Measurements from ENCODE around the gene KIAA0513.

KIAA0513 gene

GRCh38 chr16:85134076-85134788 is 106.6 kb downstream of the KIAA0513 start:
- no peak for DNase-seq (ENCODE audit: low read depth)
- no peak overlapping the region for H3K4me3 ChIP-seq (ENCODE audit: low read depth, low read length)
- TF ChIP-seq, protein P1, sequence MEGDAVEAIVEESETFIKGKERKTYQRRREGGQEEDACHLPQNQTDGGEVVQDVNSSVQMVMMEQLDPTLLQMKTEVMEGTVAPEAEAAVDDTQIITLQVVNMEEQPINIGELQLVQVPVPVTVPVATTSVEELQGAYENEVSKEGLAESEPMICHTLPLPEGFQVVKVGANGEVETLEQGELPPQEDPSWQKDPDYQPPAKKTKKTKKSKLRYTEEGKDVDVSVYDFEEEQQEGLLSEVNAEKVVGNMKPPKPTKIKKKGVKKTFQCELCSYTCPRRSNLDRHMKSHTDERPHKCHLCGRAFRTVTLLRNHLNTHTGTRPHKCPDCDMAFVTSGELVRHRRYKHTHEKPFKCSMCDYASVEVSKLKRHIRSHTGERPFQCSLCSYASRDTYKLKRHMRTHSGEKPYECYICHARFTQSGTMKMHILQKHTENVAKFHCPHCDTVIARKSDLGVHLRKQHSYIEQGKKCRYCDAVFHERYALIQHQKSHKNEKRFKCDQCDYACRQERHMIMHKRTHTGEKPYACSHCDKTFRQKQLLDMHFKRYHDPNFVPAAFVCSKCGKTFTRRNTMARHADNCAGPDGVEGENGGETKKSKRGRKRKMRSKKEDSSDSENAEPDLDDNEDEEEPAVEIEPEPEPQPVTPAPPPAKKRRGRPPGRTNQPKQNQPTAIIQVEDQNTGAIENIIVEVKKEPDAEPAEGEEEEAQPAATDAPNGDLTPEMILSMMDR (IDR thresholded peaks at IDR 0.05; ENCODE audit: low read depth, low read length, missing control alignments) = no peak

- TF ChIP-seq, protein P1 (IDR thresholded peaks at IDR 0.05; ENCODE audit: low read depth, low read length, missing control alignments) = no peak
- no peak for DNase-seq (ENCODE audit: low read depth)
- no peak overlapping the region for H3K4me3 ChIP-seq (ENCODE audit: low read depth, low read length)
Observed at GRCh38 chr16:85134789-85135142, 107.2 kb downstream of the KIAA0513 start.

- no peak overlapping the region for H3K4me3 ChIP-seq (ENCODE audit: low read depth, low read length)
- TF ChIP-seq, protein P1 (IDR thresholded peaks at IDR 0.05; ENCODE audit: low read depth, low read length, missing control alignments) = no peak
- DNase-seq (ENCODE audit: low read depth) = no peak
Observed at GRCh38 chr16:85136213-85136701, 108.7 kb downstream of the KIAA0513 start.

GRCh38 chr16:85136702-85137322 is 109.2 kb downstream of the KIAA0513 start:
- H3K4me3 ChIP-seq (ENCODE audit: low read depth, low read length) = no peak overlapping the region
- TF ChIP-seq, protein P1 (IDR thresholded peaks at IDR 0.05; ENCODE audit: low read depth, low read length, missing control alignments) = no peak
- DNase-seq (ENCODE audit: low read depth) = no peak

GRCh38 chr16:85137323-85138072 is 109.9 kb downstream of the KIAA0513 start:
- TF ChIP-seq, protein P1 (IDR thresholded peaks at IDR 0.05; ENCODE audit: low read depth, low read length, missing control alignments) = no peak
- no peak for DNase-seq (ENCODE audit: low read depth)
- no peak overlapping the region for H3K4me3 ChIP-seq (ENCODE audit: low read depth, low read length)

DNA sequence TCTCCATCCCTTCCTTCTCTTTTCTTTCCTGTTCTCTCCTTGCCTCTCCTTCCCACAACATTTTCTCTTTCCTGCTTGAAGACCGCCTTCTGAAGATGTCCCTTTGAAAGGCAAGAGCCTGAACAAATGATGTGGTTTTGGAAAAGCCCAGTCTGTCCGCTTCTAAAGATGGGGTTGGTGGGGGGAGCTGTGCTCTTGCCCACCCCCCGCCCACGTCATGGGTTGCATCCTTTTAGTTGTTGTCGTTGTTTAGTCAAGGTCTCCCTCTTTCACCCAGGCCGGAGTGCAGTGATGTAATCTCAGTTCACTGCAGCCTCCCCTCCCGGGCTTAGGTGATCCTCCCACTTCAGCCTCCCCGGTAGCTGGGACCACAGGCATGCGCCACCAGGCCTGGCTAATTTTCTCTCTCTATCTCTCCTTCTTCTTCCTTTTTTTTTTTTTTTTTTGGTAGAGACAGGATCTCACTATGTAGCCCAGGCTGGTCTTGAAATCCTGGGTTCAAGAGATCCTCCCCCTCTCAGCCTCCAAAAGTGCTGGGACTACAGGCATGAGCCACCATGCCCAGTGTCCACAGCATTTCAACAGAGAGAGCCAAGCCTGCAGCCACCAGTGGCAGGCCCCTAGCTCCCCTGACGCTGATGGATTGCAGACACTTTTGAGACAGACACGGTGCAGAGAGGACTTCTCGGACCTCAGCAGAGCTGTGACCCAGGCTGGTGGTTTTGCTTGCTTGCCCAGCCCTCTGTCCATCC is 110.7 kb downstream of the KIAA0513 start:
- H3K4me3 ChIP-seq (ENCODE audit: low read depth, low read length) = no peak overlapping the region
- no peak for DNase-seq (ENCODE audit: low read depth)
- TF ChIP-seq, protein P1 (IDR thresholded peaks at IDR 0.05; ENCODE audit: low read depth, low read length, missing control alignments) = no peak
